CD14-positive monocyte (primary cell): ENCODE data around the gene LRRN4CL. TPM values are rescaled to one million over a fixed set of nuclear protein-coding genes. Genes with fewer than 3 reads are reported as not detected.

Experiments
- DNase-seq, 3 donors: peaks; one replicate each; pipeline ENCODE4 v3.0.0-alpha.2; 2011 to 2022
- H2AFZ ChIP-seq: 2 replicates; pipeline ENCODE4 v1.6.0; 2012; ENCODE audit warnings: mild to moderate bottlenecking, low read depth, low read length, inconsistent platforms; ENCODE audit not compliant: insufficient read depth, poor library complexity, severe bottlenecking
- H3K27ac ChIP-seq, 2 donors: 1 replicate in 1 of 2; 2 replicates in 1 of 2; pipeline ENCODE4 v1.5.1; 2012 to 2013; ENCODE audit warnings: low read length in 2 of 2, control low read depth in 1 of 2, inconsistent platforms in 1 of 2, low read depth in 1 of 2, mild to moderate bottlenecking in 1 of 2
- H3K27me3 ChIP-seq, 2 donors: one replicate each; pipeline versions ENCODE4 v1.6.0 to v1.6.1; 2011 to 2013; ENCODE audit warnings: low read length in 2 of 2; ENCODE audit not compliant: control insufficient read depth in 2 of 2, insufficient read depth in 2 of 2
- H3K36me3 ChIP-seq, 2 donors: replicated peaks in 1 of 2; 1 replicate in 1 of 2; 2 replicates in 1 of 2; pipeline versions ENCODE4 v1.5.1 to v1.6.1; 2012 to 2013; ENCODE audit warnings: low read length in 2 of 2, control low read depth in 1 of 2, inconsistent platforms in 1 of 2, mild to moderate bottlenecking in 1 of 2; ENCODE audit not compliant: insufficient read depth in 2 of 2, control insufficient read depth in 1 of 2
- H3K4me1 ChIP-seq, 2 donors: 1 replicate in 1 of 2; 2 replicates in 1 of 2; pipeline versions ENCODE4 v1.5.1 to v1.6.1; 2012 to 2013; ENCODE audit warnings: low read length in 2 of 2, control low read depth in 1 of 2, inconsistent platforms in 1 of 2, mild to moderate bottlenecking in 1 of 2, moderate library complexity in 1 of 2; ENCODE audit not compliant: insufficient read depth in 2 of 2, control insufficient read depth in 1 of 2
- H3K4me2 ChIP-seq: replicated peaks from 2 replicates; pipeline ENCODE3; 2012; ENCODE audit warnings: low read length, moderate library complexity, mild to moderate bottlenecking; ENCODE audit not compliant: poor library complexity, severe bottlenecking; ENCODE audit errors: extremely low read depth
- H3K4me3 ChIP-seq, 3 experiments: fragments of 200-600 bp in 1 of 3; sonication (generic) in 1 of 3; replicated peaks in 1 of 3; 1 replicate in 2 of 3; 2 replicates in 1 of 3; pipeline ENCODE4 v1.5.1; 2011 to 2013; ENCODE audit warnings: low read length in 3 of 3, mild to moderate bottlenecking in 3 of 3, control low read depth in 2 of 3, low read depth in 2 of 3, inconsistent platforms in 1 of 3, moderate library complexity in 1 of 3
- H3K79me2 ChIP-seq: 2 replicates; pipeline ENCODE4 v1.6.0; 2012; ENCODE audit warnings: mild to moderate bottlenecking, control low read depth, inconsistent platforms, low read length, moderate library complexity; ENCODE audit not compliant: insufficient read depth
- H3K9ac ChIP-seq: 2 replicates; pipeline ENCODE4 v1.6.0; 2017; ENCODE audit warnings: low read length, mild to moderate bottlenecking; ENCODE audit not compliant: insufficient read depth, poor library complexity, severe bottlenecking
- H3K9me3 ChIP-seq, 2 donors: replicated peaks in 1 of 2; 1 replicate in 1 of 2; 2 replicates in 1 of 2; pipeline versions ENCODE4 v1.5.1 to v1.6.1; 2012 to 2013; ENCODE audit warnings: low read length in 2 of 2, control low read depth in 1 of 2; ENCODE audit not compliant: control insufficient read depth in 1 of 2, insufficient read depth in 1 of 2
- H4K20me1 ChIP-seq: 2 replicates; pipeline ENCODE4 v1.6.0; 2012; ENCODE audit warnings: mild to moderate bottlenecking, low read length, control low read depth, moderate library complexity; ENCODE audit not compliant: insufficient read depth
- H3K27ac Mint-ChIP-seq, 7 donors: one replicate each; pipeline ENCODE4 v1.8.0; 2020; ENCODE audit warnings: mild to moderate bottlenecking in 7 of 7, mixed read lengths in 7 of 7, moderate library complexity in 6 of 7, inconsistent platforms in 2 of 7
- H3K27me3 Mint-ChIP-seq, 3 donors: one replicate each; pipeline ENCODE4 v1.8.0; 2021 to 2022; ENCODE audit warnings: low read depth in 3 of 3, mild to moderate bottlenecking in 3 of 3, mixed read lengths in 3 of 3, moderate library complexity in 3 of 3, inconsistent platforms in 1 of 3
- H3K36me3 Mint-ChIP-seq, 2 donors: one replicate each; pipeline ENCODE4 v1.8.0; 2020; ENCODE audit warnings: mixed read lengths in 2 of 2, inconsistent platforms in 1 of 2, mild to moderate bottlenecking in 1 of 2
- H3K4me1 Mint-ChIP-seq: one replicate; pipeline ENCODE4 v1.8.0; 2020; ENCODE audit warnings: mild to moderate bottlenecking, mixed read lengths
- H3K4me3 Mint-ChIP-seq, 2 donors: one replicate each; pipeline ENCODE4 v1.8.0; 2020; ENCODE audit warnings: mild to moderate bottlenecking in 2 of 2, mixed read lengths in 2 of 2, moderate library complexity in 1 of 2
- H3K9me3 Mint-ChIP-seq, 7 donors: one replicate each; pipeline ENCODE4 v1.8.0; 2020 to 2022; ENCODE audit warnings: mixed read lengths in 7 of 7, mild to moderate bottlenecking in 6 of 7, moderate library complexity in 6 of 7, inconsistent platforms in 2 of 7
- WGBS: methylation state at CpG from one replicate; pipeline ENCODE4 v1.1.5; 2013; ENCODE audit warnings: missing lambda C conversion rate; ENCODE audit not compliant: insufficient coverage; 5-methylcytosine and 5-hydroxymethylcytosine counted together
- intact Hi-C, 2 donors: fragments of 100-400 bp; cut with micrococcal nuclease; formaldehyde crosslinking; loops; one replicate each; pipeline versions ENCODE4 v1.15.0 to v1.15.1; 2023
- polyA plus RNA-seq, 3 donors: library from polyadenylated mRNA; depleted of rRNA in 1 of 3; unstranded in 2 of 3; stranded (reverse) in 1 of 3; fragments of 300-500 nt in 2 of 3; fragments of >200 nt in 1 of 3; fragmentation: Illumina TruSeq in 2 of 3; gene quantifications; 1 replicate in 2 of 3; 2 replicates in 1 of 3; pipeline ENCODE4 v1.2.3, GENCODE V29; 2012 to 2021
- TF ChIP-seq, protein P1 (sequence below): fragments of 200-600 bp; IDR thresholded peaks from one replicate; pipeline ENCODE4 v1.8.0; 2022; ENCODE audit warnings: antibody characterized with exemption, mild to moderate bottlenecking

The LRRN4CL gene
- polyA plus RNA-seq, 3 donors = not detected

DNA sequence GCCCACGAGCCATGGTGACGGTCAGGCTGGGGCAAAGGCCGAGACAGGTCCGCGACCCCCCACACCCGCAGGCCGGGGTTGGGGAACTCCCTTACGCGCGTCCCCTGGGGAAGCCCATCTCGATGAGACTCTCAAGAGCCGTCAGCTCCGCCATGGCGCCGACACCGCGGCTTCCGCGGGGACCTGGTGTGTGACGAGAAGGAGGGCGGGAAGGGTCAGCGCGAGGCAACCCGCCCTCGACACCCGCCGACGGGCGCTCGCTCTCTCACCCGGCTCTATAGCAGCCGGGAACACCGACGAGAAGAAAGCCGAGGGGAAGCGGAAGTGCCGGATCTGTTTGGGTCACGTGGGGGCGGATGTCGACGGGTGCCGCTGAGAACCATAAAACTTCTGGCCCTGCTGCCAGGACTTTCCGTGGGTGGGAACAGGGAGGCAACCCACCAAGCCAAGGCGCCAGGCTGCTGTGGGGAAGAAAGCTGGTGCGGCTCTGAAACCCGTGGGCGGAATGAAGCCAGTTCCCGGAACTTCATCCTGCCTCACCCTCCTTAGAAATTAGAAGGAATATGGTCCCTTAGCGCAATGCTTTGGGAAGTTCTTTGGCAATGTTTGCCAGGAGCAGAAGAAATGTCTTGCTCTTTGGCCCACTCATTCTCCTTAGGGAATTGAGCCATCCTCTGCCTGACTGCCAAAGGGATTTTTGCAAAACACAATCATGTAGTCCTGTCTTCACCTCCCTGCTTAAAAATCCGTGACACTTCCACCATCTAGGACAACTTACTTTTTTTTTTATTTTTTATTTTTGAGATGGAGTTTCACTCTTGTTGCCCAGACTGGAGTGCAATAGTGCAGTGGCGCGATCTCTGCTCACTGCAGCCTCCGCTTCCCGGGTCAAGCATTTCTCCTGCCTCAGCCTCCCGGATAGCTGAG is 10.3 kb downstream of the LRRN4CL start, which contains the start of gene UBXN1:
Gene UBXN1 (minus strand): TSS at position 304 of the 927 bp plus-strand sequence. CDS start 150 bp downstream, at position 154.
- peaks cover 28 to 37% of the 10 kb centered on the region in 2 donors for H3K36me3 Mint-ChIP-seq
- H3K4me1 Mint-ChIP-seq = peaks cover 33% of the 10 kb centered on the region
- no peaks in the 10 kb centered on the region for H3K9me3 Mint-ChIP-seq
- H3K4me1 ChIP-seq = peaks cover 13 to 29% of the 10 kb centered on the region in 2 donors
- peaks cover 22 to 34% of the 10 kb centered on the region in 2 donors for H3K36me3 ChIP-seq
- H4K20me1 ChIP-seq = peaks cover 24% of the 10 kb centered on the region
- H3K79me2 ChIP-seq = peaks cover 47% of the 10 kb centered on the region
- TF ChIP-seq, protein P1, sequence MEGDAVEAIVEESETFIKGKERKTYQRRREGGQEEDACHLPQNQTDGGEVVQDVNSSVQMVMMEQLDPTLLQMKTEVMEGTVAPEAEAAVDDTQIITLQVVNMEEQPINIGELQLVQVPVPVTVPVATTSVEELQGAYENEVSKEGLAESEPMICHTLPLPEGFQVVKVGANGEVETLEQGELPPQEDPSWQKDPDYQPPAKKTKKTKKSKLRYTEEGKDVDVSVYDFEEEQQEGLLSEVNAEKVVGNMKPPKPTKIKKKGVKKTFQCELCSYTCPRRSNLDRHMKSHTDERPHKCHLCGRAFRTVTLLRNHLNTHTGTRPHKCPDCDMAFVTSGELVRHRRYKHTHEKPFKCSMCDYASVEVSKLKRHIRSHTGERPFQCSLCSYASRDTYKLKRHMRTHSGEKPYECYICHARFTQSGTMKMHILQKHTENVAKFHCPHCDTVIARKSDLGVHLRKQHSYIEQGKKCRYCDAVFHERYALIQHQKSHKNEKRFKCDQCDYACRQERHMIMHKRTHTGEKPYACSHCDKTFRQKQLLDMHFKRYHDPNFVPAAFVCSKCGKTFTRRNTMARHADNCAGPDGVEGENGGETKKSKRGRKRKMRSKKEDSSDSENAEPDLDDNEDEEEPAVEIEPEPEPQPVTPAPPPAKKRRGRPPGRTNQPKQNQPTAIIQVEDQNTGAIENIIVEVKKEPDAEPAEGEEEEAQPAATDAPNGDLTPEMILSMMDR = no peak
- peak within 1 kb of the TSS; percentile 77 to 98 (median 93) for H3K4me3 ChIP-seq
- no peaks in the 10 kb centered on the region for H3K27me3 ChIP-seq
- peak within 1 kb of the TSS; percentile 89 to 96 (median 93) for H3K27ac Mint-ChIP-seq
- peak within 1 kb of the TSS; percentile 95 for H2AFZ ChIP-seq
- H3K4me2 ChIP-seq = peak within 1 kb of the TSS; percentile 92
- WGBS = 12% methylated on average over 32 of the region's 55 CpGs
- peak; percentile 82 to 87 (median 85) for DNase-seq
- peak within 1 kb of the TSS; percentile 99 for H3K9ac ChIP-seq
- H3K27me3 Mint-ChIP-seq = peaks cover 0 to 3% (median 2%) of the 10 kb centered on the region in 3 donors
- H3K27ac ChIP-seq = peak within 1 kb of the TSS; percentile 83 to 97
- no peaks in the 10 kb centered on the region for H3K9me3 ChIP-seq
- intact Hi-C loops = loop anchor here in 1 of 2 donors (2.0 kb wide), 2 partner anchors 14 to 26 kb away; partner anchors contain the start of genes C11orf98, CSKMT and INTS5
- H3K4me3 Mint-ChIP-seq = peak within 1 kb of the TSS; percentile 87 to 93

DNA sequence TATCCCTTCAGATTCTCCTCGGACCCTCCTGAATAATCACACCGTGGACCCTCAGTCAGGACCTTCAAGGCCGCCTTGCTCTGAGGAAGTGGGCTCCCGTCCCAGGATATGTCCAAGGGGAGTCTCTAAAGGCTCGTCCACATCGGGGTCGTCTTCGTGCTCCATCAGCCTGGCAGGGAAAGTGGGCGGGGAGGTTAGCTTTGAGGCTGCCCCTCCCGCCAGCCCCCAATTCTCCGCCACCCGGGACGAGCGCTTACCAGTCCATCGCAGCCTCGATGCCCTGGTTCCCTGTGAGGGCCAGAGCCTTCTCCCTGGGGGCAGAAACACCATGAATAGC is 10.9 kb downstream of the LRRN4CL start:
- H3K9me3 Mint-ChIP-seq = no peaks in the 10 kb centered on the region
- H3K36me3 ChIP-seq = peaks cover 23 to 41% of the 10 kb centered on the region in 2 donors
- peak overlapping the region; percentile 92 for H3K4me2 ChIP-seq
- H3K4me1 ChIP-seq = peaks cover 16 to 33% of the 10 kb centered on the region in 2 donors
- peaks cover 31 to 43% of the 10 kb centered on the region in 2 donors for H3K36me3 Mint-ChIP-seq
- H3K4me3 ChIP-seq = peak overlapping the region; percentile 77 to 98 (median 93)
- peaks cover 37% of the 10 kb centered on the region for H3K4me1 Mint-ChIP-seq
- H3K79me2 ChIP-seq = peaks cover 53% of the 10 kb centered on the region
- intact Hi-C loops = loop anchor here in 1 of 2 donors (2.0 kb wide), 2 partner anchors 14 to 26 kb away; partner anchors contain the start of genes C11orf98, CSKMT and INTS5
- no peaks in the 10 kb centered on the region for H3K9me3 ChIP-seq
- WGBS = 3% methylated on average over 6 of the region's 16 CpGs
- peak overlapping the region; percentile 99 for H3K9ac ChIP-seq
- no peak for DNase-seq
- peak overlapping the region; percentile 83 to 97 for H3K27ac ChIP-seq
- peaks cover 24% of the 10 kb centered on the region for H4K20me1 ChIP-seq
- H3K27ac Mint-ChIP-seq = peak overlapping the region; percentile 89 to 96 (median 93)
- peak overlapping the region; percentile 95 for H2AFZ ChIP-seq
- peak overlapping the region; percentile 87 to 93 for H3K4me3 Mint-ChIP-seq
- peaks cover 0 to 3% (median 2%) of the 10 kb centered on the region in 3 donors for H3K27me3 Mint-ChIP-seq
- TF ChIP-seq, protein P1 = no peak
- no peaks in the 10 kb centered on the region for H3K27me3 ChIP-seq
